Fibroblast of the conjunctiva (primary cell): Measurements from ENCODE around the gene SLC52A3.
"Not testable (repeated sequence)": the region's sequence is repeated elsewhere in the genome, so short reads cannot be mapped to it uniquely, and the experiment has no call there.

Experiments used
- DNase-seq: peaks from one replicate; pipeline ENCODE4 v3.0.0-alpha.2; 2010; ENCODE audit warnings: low read depth

SLC52A3 gene

GRCh38 chr20:728256-728944, 39.9 kb downstream of the SLC52A3 start:
- DNase-seq = no peak

- no peak for DNase-seq
These were observed 42.1 kb downstream of the SLC52A3 start for GRCh38 chr20:726160-726559.

DNA sequence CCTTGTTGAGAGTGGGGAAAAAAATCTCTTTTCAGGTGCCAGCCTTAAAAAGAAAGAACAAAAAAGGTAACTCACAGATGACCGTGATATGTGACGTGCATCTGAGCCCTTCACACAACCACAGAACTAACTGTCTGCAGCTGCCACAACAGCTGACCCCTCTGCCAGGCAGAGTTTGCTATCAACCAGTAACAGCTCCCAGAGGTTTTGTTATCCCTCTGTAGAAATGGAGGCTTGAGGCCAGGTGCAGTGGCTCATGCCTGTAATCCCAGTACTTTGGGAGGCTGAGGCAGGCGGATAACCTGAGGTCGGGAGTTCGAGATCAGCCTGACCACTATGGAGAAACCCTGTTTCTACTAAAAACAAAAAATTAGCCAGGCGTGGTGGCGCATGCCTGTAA, 42.8 kb downstream of the SLC52A3 start:
- DNase-seq = no peak

GRCh38 chr20:724797-725196, 43.5 kb downstream of the SLC52A3 start:
- DNase-seq = not testable (repeated sequence)

- no peak for DNase-seq
These were observed 44.5 kb downstream of the SLC52A3 start for GRCh38 chr20:723756-724155.

- no peak for DNase-seq
These were observed 45.3 kb downstream of the SLC52A3 start for GRCh38 chr20:722822-723644.

DNA sequence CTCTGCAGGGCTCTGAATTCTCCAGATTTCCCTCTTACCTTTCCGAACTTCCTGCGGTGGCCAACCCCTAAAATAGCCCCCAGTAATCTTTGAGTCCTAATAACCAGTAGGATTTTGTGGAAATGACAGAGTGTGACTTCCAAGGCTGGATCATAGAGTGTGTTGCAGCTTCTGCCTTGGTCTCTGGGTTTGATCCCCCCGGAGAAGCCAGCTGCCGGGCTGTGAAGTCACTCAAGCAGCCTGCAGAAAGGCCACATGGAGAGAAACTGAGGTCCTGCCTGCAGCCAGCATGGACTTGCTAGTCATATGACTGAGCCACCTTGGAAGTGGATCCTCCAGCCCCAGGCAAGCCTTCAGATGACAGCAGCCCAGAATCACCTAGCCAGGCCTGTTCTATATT, 46.4 kb downstream of the SLC52A3 start:
- DNase-seq = no peak

DNA sequence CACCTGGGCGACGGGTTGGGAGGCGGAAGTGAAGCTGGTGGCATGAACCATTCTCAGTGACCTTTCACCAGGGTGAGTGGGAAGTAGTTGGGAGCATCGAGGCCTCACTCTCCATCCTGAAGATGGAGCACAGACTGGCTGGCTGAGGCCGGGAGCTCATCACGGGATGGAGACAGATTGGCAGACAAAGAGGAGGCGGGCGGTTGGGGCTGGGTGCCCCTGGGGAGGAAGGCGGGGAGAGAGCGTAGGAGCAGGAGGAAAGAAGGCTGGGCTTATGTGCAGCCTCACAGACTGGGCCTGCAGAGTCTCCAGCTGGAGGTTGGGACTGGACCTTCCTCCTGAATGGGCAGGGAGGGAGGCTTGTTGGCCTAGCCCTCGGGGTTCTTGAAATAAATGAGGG, 48.5 kb downstream of the SLC52A3 start:
- DNase-seq = no peak

- DNase-seq = no peak
These were observed 49.2 kb downstream of the SLC52A3 start for GRCh38 chr20:719068-719467.

GRCh38 chr20:717832-718231, 50.5 kb downstream of the SLC52A3 start:
- no peak for DNase-seq

DNA sequence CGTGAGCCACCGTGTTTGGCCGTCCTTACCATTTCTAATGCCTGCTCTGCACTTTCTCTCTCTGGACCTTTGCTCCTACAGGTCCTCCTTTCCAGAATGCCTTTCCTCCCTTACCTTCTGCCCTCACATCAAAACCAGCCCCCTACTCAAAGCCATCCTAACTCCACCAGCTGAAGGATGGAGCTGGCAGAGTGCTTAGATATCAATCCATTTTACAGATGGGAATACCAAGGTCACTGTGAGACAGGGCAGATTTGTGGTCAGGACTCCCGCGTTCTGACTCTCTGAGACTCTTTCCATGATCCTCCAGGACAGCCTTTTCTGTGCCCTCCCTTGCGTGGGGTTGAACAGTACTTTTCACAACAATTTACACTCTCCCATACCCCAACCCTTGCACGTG, 51.0 kb downstream of the SLC52A3 start:
- DNase-seq = no peak

GRCh38 chr20:714453-714852, 53.8 kb downstream of the SLC52A3 start:
- DNase-seq = no peak

DNA sequence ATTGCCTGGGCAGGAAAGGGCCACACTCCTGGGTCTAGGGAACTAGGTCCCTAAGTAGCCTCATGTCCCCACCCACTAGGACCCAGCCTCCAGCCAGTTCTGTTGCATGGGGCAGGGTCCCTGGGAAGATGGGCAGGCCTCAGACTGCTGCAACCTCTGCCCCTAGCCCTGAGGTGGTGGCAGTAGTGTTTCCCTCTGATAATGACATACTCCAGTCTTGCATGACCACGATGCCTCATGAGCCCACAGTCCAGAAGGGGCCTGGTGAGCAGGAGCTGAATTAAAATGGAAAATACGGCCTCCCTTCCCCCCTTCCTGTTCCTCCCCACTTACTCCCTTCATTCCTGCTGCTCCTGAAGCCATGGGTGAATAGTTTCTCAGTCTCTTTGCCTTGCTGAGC, 56.7 kb downstream of the SLC52A3 start:
- no peak for DNase-seq

GRCh38 chr20:710780-711450, 57.4 kb downstream of the SLC52A3 start:
- DNase-seq = no peak
